CD4-positive, alpha-beta T cell treated with Interferon gamma for 1 hour (primary cell): ENCODE measurements around the gene RAB24.

Experiments used
- DNase-seq: peaks from one replicate; pipeline ENCODE4 v3.0.0-alpha.2; 2020

The RAB24 gene

DNA sequence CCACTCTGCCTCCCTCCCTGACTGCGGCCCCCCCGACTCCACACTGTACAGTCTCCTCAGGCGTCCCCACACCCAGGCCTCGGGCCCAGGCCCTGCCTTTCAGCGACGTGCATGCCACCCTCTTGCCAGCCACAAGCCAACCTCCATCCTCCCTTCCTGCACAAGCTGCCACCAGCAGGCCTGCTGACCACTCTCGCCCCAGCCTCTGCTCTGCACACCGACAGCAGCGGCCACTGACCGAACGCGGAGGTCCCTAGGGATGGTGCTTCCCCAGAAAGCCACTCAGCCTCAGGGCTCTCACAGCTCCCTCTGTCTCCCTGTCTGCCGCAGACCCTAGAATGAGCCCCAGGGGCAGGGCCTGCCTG lies 29.4 kb upstream of the RAB24 start:
- DNase-seq: no peak

DNA sequence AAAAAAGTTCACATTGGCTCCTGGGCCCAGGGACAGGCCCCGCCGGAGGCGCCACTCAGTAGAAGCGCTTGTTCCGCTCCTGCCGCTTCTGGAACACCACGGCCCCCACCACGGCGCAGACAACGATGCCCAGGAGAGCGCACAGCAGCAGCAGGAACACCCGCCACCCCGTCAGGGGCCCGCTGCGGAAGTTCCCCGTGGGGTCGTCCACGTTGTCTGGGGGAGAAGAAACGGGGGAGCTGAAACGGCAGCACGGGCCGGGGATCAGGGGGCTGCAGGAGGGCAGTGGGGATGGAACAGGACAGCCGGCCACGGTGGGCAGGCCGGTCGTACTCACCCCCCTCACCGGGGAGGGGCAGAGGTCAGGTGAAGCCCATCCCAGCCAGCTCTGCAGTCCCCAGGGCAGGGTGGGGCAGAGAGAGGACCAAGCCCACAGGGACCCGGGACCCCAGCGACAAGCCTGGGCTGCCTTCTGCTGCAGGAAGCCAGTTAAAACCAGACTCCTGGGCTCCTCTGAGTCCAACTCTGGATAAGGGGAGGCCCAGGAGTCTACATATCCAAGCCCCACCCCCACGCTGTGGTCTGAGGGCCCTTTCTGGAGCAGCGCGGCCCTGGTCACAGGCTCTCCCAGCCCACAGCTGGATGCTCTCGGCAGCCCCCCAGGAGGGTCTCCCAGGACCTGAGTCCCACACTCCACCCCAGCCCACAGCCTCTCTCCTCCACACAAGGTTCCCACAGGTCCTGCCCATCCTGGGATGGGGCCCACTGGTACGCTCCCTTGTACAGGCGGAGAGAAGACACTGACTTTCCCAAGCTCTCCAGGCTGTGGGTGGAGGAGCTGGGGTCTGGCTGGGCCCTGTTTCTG lies 28.7 kb upstream of the RAB24 start:
- no peak for DNase-seq

DNA sequence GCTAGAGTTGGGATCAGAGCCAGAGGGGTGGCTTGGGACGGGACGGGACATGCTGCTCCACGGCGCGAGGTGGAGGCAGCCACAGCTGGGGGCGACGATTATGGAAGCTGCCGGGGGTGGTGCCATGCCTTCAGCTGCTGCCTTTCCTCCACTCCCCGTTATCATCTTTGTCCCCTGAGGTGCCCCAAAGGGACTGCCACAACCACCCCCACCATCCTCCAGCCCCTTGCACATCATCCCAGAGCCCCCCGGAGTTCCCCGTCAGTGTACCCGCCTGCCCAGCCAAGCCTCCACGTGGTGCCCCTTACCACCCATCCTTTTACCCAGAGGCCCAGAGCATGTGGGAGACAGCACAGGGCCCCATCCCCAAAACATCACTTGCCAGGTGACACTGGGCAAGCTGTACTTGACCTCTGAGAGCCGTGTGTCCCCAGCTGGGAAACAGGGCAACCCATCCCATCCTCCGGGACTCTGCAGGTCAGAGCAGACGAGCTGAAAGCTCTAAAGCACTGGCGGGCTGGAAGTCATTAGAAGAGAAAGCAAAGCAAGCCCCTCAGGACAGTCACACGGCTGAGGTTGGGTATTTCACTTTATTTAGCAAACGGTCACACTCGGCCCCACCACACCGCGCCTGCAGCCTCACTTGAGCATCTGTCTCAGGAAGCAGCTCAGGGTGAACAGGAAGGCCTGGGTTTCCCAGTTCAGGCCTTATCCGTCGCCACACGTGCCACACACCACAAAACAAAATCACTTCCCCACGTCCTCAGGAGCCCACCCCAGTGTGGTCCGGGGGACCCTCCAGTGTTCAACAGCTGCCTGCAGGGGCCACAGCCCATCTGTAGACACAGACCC lies 27.7 kb upstream of the RAB24 start:
- DNase-seq: no peak

DNA sequence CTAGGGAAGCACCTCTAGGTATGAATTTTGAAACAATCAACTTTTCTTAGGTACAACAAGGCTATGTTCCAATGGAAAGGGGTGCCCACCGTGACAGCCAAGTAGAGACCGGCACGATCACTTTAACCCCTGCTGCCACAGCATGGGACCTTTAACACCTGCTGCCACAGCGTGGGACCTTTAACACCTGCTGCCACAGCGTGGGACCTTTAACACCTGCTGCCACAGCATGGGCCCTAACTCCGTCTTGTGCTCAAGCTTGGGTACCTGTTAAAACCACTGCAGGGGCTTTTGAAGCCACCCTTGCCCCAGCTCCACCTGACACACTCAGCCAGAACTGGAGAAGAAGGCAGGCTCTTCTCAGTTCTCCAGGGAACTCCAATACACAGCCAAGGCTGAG lies 26.4 kb upstream of the RAB24 start:
- DNase-seq: no peak

DNA sequence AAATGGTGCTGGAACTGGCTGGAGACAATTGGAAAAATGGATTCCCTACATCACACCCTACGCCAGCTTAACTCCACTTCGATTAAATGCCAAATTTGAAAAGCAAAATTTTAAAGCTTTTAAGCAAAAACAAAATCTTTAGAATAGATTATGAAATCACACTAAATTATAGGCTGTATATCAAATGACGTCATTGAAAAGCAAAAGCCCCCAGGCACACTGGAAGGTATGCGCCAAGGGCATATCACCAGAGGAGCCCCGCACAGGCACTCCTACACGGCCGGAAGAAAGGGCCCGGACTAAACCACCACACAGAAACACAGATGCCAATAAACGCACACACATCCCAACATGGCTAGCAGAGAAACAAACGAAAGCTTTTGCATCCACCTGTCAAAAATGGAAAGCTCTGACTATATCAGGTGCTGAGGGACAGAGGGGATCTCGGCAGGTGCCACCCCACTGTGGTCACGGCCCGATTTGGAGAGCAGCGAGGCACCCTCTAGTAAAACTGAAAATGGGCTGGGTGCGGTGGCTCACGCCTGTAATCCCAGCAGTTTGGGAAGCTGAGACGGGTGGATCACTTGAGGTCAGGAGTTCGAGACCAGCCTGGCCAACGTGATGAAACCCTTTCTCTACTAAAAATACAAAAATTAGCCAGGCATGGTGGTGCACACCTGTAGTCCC lies 25.2 kb upstream of the RAB24 start:
- DNase-seq: no peak

DNA sequence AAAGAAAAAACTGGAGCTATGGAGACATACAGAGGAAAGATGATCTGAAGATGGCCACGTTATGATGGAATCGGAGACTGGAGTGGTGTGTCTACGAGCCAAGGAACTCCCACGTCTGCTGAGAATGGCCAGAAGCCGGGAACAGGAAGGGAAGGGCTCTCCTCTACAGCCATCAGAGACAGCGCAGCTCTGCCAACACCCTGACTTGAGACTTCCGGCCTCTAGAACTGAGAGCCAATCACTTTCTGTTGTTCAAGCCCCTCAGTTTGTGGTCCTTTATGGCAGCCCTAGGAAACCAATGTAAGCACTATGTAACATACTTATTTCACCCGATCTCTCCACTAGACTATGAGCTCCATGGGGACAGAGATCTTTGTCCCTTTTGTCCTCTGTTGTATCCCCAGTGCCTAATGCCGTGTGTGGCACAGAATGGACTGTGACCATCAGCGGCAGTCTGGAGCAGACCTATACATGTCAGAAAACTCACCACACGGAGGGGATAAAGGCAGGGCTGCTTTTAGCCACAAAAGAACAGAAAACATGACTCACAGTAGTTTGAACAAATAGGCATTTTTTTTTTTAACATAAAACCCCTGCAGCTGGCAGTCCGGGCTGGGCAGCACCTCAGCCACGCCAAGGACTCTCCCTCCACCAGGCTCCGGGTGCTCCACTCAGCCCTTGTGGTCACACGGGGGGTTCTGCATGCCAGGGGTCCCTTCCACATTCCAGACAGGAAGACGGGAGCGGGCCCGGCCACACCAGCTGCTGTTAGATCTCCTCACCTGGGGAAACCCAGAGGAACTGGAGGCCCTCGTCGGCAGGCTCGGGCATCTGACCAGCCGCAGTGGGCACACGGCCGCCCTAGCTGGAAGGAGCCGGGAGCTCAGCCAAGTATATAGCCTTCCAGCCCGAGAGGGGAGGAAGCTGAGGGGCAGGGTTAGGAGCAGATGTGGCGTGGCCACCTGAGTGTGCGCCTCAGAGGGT lies 24.3 kb upstream of the RAB24 start:
- no peak for DNase-seq

DNA sequence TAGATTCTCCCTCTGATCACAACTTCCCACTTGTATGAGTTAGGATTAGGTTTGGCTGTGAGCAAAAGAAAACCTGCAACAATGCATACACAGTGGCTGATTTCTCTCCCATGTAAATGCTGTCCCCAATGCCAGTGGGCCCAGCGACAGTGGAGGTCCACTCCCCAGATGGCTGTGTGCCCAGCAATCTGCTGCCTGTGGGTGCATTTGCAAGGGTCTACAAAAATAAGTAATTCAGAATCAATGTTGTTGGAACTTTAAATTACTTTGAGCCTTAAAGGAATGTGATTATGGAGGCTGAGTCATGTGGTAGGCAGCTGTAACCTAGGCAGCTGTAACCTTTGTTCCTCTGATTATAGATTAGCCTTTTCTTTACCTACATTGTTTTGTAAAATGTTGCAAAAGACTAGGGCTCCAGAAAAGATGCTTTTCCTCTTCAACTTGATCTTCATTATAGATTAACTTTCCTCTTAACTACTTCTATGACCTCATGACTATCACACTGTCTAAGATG lies 22.4 kb upstream of the RAB24 start:
- no peak for DNase-seq

DNA sequence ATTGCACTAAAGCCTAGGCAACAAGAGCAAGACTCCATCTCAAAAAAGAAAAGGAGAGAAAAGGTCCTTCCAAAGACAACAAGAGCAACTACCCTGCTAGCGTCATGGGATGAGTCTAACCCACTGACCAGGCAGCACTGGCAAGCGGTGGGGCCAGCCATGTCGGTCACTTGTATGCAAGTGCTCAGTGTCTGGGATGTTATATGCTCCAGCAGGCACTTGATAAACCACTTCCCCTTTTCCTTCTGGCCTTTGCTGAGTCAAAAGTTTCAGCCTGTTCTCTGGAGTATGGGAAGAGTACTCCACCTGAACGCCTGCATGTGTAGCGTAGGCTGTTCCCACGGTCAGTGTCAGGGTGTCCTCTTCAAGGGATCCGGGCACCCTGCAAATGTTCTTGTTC lies 17.4 kb upstream of the RAB24 start:
- DNase-seq: no peak

DNA sequence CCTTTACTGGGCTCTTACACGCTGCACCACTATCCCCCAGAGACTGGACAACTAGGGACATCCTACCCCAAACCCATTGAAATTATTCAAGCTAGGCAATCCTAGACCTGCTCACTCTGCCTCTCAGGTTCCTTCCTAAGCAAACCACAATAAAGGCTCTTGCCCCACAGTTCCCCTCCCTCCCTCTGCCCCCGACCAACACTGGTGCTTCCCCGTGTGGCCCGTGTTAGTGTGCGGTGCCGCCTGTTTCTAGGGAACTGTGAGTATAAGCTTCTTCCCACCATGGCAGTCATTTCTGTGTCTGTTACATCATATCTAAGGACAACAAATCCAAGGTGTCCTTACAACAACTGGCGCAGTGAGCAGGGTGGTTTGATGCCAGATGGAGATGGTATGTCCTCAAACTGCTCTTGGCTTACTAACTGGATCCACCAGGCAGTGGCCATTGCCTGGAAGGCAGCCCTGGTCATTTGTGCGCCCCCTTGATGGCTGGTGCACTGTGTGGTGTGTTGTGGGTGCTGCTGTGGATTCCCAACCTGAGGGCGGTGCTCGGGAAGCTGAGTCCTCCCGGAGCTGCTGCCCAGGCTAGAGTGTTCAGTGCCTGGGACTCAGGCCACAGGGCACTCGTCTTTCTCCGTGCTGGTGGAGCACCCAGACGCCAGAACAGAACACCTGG lies 16.5 kb upstream of the RAB24 start:
- no peak for DNase-seq

DNA sequence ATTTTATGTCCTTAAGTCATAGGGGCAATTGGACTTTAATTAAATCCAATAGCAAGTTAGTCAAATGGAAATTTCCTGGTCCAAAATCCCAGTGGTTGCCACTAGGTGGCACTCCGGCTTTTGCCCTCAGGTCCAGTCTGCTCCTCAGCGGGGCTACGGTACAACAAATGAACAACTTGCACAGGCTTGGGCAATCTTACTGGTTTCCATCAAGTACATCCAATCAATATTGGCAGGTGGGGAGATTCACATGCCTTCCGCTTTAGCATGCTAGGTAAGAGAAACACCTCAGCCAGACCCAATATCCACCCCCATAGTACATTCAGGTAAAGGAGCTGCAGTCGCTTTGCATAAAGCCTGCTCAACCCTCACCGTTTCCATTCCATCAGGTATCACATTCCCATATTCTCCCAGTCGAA lies 14.4 kb upstream of the RAB24 start:
- peak; percentile 68 for DNase-seq

DNA sequence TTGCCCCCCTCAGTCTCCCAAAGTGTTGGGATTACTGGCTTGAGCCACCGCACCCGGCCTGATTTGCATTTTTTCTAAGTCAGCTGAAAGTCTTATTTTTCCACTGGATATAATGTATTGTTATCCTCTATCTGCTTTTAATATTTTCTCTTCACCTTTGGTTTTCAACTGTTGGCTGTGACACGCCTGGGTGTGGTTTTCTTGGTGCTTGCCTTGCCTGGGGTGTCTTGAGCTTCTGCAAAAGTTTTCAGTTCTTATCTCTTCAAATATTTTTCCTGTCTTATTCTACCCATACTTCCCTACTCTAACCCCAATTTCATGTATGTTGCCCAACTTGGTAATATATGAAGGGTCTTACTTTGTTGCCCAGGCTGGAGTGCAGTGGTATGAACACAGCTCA lies 12.5 kb upstream of the RAB24 start:
- DNase-seq: no peak

DNA sequence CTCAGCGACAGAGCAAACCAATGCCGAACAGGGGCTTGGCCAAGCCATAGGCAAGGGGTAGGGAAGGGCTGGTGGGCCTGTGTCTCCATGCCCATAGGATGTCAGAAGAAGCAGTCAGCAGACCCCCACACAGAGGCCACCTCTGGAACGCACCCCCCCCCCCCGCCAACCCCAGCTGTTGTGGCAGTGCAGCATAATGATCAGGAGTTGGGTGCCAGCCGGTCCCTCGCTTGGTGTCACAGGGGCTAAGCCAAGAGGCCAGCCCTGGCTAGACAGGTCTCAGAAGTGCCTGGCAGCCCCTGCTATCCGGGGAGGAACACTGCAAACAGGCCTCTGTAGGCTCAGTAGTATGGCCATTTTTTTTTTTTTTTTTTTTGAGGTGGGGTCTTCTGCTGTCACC lies 11.9 kb upstream of the RAB24 start:
- no peak for DNase-seq

DNA sequence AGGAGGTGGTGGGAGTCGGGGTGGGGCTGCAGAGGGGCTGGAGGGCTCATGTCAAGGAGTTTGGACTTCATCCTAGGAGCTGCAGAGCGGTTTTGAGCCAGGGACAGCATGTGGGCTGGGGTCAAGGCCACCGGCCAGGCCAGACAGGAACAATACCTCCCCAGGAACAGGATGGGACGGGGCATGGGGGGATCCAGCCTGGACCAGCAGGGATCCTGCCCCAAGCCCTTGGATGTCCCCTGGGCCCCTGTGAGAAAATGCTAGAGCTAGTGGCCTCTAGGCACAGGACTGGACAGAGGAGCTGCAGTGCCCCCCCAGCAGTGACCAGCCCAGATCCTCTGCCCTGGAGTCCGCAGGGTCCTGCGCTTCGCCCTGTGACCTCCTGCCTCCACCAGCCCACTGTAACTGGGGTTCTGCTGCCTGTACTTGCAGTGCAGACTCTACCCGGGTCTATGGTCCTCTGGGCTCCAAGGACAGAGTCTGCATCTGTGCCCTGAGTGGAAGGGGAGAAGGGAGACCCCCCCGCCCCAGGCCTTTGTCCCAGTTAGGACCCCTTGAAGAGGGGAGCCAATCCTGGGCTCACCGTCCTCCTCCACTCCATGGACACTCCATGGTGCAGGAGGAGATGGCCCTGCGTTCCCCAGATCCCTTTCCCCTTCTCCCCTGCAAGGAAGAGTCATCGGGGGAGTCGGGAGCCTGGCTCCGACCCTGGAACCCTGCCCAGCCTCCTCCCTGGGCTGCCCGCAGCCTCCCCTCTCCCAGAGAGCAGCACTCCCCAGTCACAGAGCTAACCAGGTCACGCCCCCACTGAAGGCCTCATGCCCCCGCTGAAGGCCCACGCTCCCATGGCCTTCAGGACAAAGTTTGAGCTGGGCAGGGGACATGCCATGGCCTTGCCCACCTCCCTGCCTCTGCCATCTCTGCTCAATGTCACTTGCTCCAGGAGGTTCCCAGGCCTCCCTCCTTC lies 11.1 kb upstream of the RAB24 start:
- DNase-seq: no peak

DNA sequence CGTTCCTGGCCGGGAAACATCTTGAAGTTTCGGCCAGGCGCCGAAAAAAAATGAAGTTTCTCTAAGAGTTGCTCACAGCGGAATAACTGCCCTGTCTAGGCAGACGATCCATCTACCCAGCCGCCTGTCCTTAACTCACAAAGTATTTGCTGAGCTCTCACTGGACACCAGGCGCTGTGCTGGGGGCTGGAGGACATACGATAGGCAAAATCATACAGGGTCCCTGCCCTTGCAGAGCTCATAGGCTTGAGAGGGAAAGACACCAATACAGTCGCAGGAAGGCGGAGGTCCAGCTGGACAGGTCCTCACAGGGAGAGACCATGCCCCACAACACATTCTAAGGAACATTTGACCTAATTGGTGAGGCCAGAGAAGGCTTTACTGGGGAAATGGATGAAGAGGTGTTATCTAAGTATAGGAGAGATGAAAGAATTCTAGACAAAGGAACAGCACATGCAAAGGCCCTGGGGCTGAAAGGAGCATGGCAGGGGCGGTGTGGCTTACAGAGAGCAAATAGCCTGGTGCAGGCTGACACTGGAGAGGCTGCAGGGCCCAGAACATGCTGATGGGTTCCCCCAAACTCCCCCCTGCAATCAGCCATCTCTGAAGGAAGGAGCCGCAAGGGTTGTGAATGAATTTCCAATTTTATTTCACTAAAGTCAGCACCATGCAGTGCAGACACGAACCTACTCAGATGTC lies 10.2 kb upstream of the RAB24 start:
- no peak for DNase-seq

DNA sequence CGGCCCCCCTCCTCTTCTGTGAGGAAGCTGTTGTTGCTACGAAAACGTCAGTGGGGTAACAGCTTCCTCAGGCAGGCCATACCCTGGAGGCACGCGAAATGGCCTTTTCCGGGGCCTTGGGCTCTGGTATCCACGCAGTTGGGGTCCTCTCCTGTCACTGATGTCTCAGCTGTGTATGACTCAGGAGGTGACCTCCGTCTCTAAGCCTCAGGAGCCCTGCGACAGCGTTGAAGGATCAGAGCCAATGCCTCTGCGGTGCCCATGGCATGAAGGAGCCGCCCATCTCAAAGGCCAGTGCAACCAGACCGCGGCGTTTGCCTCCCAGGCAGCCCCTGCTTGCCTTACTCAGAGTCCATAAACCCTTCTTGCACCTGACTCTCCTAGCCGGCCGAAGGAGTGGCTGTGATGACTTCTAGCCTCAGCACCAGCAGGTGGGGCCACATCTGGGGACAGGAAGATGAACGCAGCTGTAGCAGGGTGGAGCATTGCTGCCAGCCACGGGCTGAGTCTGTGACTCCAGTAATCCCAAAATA lies 9.2 kb upstream of the RAB24 start:
- no peak for DNase-seq

DNA sequence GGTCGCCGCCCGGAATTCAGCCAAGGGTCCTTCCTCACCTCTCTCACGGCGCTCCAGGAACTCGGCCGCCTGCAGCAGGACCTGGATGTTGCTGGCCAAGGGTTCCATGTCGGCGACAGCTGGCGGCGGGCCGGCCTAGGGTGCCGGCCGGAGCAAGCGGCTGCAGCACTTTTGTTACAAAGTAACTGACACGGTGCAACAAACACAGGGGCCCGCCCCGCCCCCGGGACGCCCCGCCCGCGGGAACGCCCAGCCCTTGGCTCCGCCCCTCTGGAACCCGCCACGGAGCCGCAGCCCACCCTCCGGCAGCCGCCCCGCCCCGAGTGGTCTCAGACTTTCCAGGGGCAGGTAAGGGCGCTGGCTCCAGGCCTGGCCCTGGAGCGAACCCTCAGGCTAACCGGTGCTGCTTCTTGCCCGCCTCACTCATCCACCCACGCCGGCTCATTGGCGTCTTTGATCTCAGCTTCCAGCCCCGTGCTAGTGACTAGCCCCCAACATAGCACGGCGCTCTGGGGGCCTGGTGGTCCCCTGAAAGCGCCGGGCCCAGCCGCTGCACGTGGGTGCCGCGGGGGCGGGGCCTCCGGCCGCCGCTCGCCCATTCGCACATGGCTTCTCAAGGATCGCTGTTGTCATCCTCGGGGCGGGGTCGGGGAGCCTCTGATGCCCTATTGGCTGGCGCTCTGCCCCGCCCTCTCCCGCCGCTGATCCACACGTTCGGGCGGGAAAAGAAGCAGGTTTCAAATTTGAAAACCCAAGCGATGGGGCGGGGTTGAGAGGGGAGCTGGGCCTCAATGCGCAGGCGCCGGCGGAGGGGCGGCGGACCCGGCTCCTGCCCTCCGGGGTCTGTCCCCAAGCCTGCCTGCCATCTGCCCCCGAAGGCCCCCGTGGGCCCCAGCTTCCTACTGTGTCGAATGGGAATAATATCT lies 8.5 kb upstream of the RAB24 start, which contains the start of gene MXD3:
MXD3 (minus strand) TSS at position 176 of the 926 bp plus-strand sequence; CDS start at position 108, 68 bp downstream.
- peak; percentile 95 for DNase-seq

DNA sequence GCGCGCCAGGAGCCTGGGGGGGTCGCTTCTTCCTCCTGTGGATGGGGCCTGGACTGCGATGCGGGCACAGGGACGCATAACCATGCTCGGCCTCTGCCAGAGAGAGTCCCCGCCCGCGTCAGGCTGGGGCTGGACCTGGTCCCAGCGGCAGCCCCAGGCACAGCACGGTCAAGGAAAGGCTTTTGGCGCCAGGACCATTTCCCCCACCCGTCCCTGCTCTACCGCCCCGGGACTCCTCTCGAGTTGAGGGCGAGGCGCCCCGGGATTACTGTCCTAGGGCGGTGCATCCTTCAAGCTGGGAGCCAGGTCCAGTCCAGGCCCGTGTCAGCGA lies 7.8 kb upstream of the RAB24 start:
- no peak for DNase-seq

DNA sequence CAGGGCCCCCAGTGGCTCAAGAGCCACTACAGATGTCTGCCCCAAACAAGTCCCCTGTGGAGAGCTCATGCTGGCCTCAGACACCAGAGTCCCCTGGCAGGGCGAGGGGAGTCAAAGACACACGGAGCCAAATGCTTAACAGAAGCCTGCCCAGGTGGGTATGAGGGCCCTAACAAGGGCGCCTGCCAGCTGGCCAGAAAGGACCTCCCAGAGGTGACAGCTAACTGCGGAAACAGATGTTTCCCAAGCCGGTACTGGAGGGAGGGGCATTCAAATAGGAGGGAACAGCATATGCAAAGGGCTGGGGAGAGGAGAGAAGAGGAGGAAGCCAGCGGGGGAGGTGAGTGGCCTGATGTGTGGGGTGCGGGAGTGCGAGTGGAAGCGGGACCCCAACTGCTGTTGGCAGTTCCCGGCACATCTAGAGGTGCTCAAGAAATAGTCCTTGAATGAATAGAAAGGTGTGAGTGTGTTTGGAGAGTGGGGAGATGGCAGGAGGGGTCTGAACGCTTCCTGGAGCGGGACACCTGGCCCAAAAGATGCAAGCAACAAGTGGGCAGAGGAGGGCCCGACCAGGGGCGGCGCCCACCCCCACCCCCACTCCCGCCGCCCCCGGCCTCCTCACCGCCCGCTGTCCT lies 7.4 kb upstream of the RAB24 start:
- peak; percentile 52 for DNase-seq
